Panc1 (cell line): ENCODE measurements around the gene SHKBP1. TPM values are rescaled to one million over a fixed set of nuclear protein-coding genes. Genes with fewer than 3 reads are reported as not detected.

Experiments
- ATAC-seq: fragments of 200-7000 bp; cut with Tn5 transposase; 2 replicates; pipeline ENCODE4 v1.9.1; 2020; ENCODE audit warnings: mild to moderate bottlenecking, moderate library complexity
- BruUV-seq: library from RNA; stranded (reverse); fragments of 400-500 nt; replicated peaks from 2 replicates; lab custom pipeline; 2021; lab: Mats Ljungman, UMichigan
- CTCF ChIA-PET: fragments of 300-600 bp; sonication (Branson Sonifier 250); formaldehyde crosslinking; loops from one replicate; lab custom pipeline; 2022; ENCODE audit warnings: antibody characterized with exemption; lab: Charles Lee
- POLR2A ChIA-PET: fragments of 300-600 bp; sonication (Branson Sonifier 250); formaldehyde crosslinking; loops from one replicate; lab custom pipeline; 2022; ENCODE audit warnings: antibody characterized with exemption; lab: Charles Lee
- DNase-seq: peaks from one replicate; pipeline ENCODE4 v3.0.0-alpha.2; 2010; ENCODE audit warnings: low read depth, low spot score
- H3K27ac ChIP-seq: 2 replicates; pipeline ENCODE4 v1.5.1; 2011; ENCODE audit warnings: mild to moderate bottlenecking, low read length, inconsistent platforms
- H3K27me3 ChIP-seq: fragments of 200-500 bp; sonication (Bioruptor generic); 2 replicates; pipeline ENCODE4 v1.6.0; 2014; ENCODE audit warnings: low read length, inconsistent platforms; ENCODE audit not compliant: control insufficient read depth, insufficient read depth
- H3K36me3 ChIP-seq: fragments of 200-500 bp; sonication (Bioruptor generic); 2 replicates; pipeline ENCODE4 v1.5.1; 2014; ENCODE audit warnings: inconsistent platforms, mild to moderate bottlenecking, low read length, moderate library complexity; ENCODE audit not compliant: control insufficient read depth, insufficient read depth
- H3K4me1 ChIP-seq: 2 replicates; pipeline ENCODE4 v1.5.1; 2011; ENCODE audit warnings: inconsistent platforms, mild to moderate bottlenecking, low read length, moderate library complexity; ENCODE audit not compliant: control insufficient read depth, insufficient read depth
- H3K4me3 ChIP-seq, 2 experiments: 2 replicates each; pipeline ENCODE4 v1.5.1; 2011 to 2012; ENCODE audit warnings: low read depth in 2 of 2, low read length in 2 of 2, mild to moderate bottlenecking in 2 of 2, inconsistent platforms in 1 of 2, moderate library complexity in 1 of 2
- H3K9me3 ChIP-seq: fragments of 200-500 bp; sonication (Bioruptor generic); 2 replicates; pipeline ENCODE4 v1.5.1; 2014; ENCODE audit warnings: low read depth, mild to moderate bottlenecking, inconsistent platforms, low read length, moderate library complexity; ENCODE audit not compliant: control insufficient read depth, insufficient read depth
- POLR2AphosphoS5 ChIP-seq: IDR thresholded peaks from 2 replicates; pipeline ENCODE4 v1.6.1; 2012; ENCODE audit warnings: mild to moderate bottlenecking, low read depth, low read length, moderate library complexity
- SIN3A ChIP-seq: IDR thresholded peaks from 2 replicates; pipeline ENCODE4 v1.6.1; 2012; ENCODE audit warnings: low read depth, mild to moderate bottlenecking, low read length, moderate library complexity, borderline replicate concordance; ENCODE audit not compliant: insufficient read depth
- TCF7L2 ChIP-seq: IDR thresholded peaks from 2 replicates; pipeline ENCODE4 v1.6.1; 2011; ENCODE audit warnings: mild to moderate bottlenecking, low read depth, low read length, inconsistent platforms
- in situ Hi-C: cut with HindIII; loops from 2 replicates; pipeline ENCODE4 v1.10.0; 2016; ENCODE audit warnings: low sequenced_read_pairs, low pct_unique_long_range_greater_than_20kb
- intact Hi-C: fragments of 100-400 bp; cut with micrococcal nuclease; formaldehyde crosslinking; loops from one replicate; pipeline ENCODE4 v1.10.0; 2022; ENCODE audit not compliant: unreplicated experiment
- total RNA-seq: library from RNA; stranded (reverse); gene quantifications from one replicate; pipeline ENCODE4 v1.2.1, GENCODE V29; 2021; ENCODE audit not compliant: unreplicated experiment
- TF ChIP-seq, protein P1 (sequence below): fragments of 450-650 bp; IDR thresholded peaks from 2 replicates; pipeline ENCODE4 v1.5.1; 2017; ENCODE audit warnings: mild to moderate bottlenecking
- TF ChIP-seq, protein P2 (sequence below), 2 experiments: IDR thresholded peaks; 2 replicates each; pipeline ENCODE4 v1.6.1; 2011 to 2012; ENCODE audit warnings: low read depth in 2 of 2, control low read depth in 1 of 2, low read length in 1 of 2, mild to moderate bottlenecking in 1 of 2, moderate library complexity in 1 of 2; ENCODE audit not compliant: insufficient read depth in 1 of 2

The SHKBP1 gene
- total RNA-seq, 1 experiment from 2014 or later = 55.9 TPM

DNA sequence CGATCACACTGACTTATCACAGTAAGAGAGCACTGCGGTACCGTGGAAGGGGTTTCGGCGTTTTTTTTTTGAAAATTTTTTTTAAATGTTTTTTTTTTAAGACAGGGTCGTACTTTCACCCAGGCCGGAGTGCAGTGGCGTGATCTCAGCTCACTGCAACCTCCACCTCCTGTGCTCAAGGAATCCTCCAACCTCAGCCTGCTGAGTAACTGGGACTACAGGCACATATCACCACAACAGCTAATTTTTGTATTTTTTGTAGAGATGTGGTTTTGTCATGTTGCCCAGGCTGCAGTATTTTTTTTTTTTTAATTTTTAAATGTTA, 43.5 kb downstream of the SHKBP1 start:
- TF ChIP-seq POLR2AphosphoS5 (no peak), SIN3A (no peak), TCF7L2 (no peak)
- TF ChIP-seq, protein P1, sequence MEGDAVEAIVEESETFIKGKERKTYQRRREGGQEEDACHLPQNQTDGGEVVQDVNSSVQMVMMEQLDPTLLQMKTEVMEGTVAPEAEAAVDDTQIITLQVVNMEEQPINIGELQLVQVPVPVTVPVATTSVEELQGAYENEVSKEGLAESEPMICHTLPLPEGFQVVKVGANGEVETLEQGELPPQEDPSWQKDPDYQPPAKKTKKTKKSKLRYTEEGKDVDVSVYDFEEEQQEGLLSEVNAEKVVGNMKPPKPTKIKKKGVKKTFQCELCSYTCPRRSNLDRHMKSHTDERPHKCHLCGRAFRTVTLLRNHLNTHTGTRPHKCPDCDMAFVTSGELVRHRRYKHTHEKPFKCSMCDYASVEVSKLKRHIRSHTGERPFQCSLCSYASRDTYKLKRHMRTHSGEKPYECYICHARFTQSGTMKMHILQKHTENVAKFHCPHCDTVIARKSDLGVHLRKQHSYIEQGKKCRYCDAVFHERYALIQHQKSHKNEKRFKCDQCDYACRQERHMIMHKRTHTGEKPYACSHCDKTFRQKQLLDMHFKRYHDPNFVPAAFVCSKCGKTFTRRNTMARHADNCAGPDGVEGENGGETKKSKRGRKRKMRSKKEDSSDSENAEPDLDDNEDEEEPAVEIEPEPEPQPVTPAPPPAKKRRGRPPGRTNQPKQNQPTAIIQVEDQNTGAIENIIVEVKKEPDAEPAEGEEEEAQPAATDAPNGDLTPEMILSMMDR = no peak
- TF ChIP-seq, protein P2, sequence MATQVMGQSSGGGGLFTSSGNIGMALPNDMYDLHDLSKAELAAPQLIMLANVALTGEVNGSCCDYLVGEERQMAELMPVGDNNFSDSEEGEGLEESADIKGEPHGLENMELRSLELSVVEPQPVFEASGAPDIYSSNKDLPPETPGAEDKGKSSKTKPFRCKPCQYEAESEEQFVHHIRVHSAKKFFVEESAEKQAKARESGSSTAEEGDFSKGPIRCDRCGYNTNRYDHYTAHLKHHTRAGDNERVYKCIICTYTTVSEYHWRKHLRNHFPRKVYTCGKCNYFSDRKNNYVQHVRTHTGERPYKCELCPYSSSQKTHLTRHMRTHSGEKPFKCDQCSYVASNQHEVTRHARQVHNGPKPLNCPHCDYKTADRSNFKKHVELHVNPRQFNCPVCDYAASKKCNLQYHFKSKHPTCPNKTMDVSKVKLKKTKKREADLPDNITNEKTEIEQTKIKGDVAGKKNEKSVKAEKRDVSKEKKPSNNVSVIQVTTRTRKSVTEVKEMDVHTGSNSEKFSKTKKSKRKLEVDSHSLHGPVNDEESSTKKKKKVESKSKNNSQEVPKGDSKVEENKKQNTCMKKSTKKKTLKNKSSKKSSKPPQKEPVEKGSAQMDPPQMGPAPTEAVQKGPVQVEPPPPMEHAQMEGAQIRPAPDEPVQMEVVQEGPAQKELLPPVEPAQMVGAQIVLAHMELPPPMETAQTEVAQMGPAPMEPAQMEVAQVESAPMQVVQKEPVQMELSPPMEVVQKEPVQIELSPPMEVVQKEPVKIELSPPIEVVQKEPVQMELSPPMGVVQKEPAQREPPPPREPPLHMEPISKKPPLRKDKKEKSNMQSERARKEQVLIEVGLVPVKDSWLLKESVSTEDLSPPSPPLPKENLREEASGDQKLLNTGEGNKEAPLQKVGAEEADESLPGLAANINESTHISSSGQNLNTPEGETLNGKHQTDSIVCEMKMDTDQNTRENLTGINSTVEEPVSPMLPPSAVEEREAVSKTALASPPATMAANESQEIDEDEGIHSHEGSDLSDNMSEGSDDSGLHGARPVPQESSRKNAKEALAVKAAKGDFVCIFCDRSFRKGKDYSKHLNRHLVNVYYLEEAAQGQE (IDR thresholded peaks at IDR 0.05; ENCODE audit: insufficient read depth in 1 of 2, low read depth in 2 of 2, low read length in 1 of 2) = no peak

DNA sequence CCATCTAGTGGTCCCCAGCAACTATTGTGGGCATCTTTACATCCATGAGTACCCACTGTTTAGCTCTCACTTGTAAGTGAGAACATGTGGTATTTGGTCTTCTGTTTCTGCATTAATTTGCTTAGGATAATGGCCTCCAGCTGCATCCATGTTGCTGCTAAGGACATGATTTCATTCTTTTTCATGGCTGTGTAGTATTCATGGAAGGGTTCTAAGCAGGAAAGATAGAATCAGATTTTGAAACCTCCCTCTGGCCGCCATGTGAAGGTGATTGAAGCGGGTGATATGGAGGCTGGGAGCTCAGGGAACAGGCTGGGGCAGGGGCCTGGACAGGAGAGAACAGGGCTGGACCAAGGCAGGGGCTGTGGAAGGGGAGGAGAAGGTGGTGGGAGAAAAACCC, 44.6 kb downstream of the SHKBP1 start:
- in situ Hi-C loops = no loop called here
- POLR2A ChIA-PET = no interaction called here

More for the DNA sequence above, 43.5 kb downstream of the SHKBP1 start:
- in situ Hi-C loops (no loop called here), intact Hi-C loops (no loop called here)
- H3K9me3 ChIP-seq = no peaks in the 10 kb centered on the region
- H3K4me1 ChIP-seq = no peaks in the 10 kb centered on the region
- ChIA-PET CTCF (no interaction called here), POLR2A (interaction anchor here (0.6 kb wide), 1 partner anchor 91 kb away, joined by 4 read pairs; no protein-coding TSS in a partner anchor)
- no TSS peak for BruUV-seq
- DNase-seq (no peak), ATAC-seq (no peak)
- H3K27ac ChIP-seq = no peak overlapping the region
- H3K36me3 ChIP-seq = no peaks in the 10 kb centered on the region
- H3K27me3 ChIP-seq = no peaks in the 10 kb centered on the region
- no peak overlapping the region for H3K4me3 ChIP-seq

More for the DNA sequence above, 44.6 kb downstream of the SHKBP1 start:
- H3K36me3 ChIP-seq = no peaks in the 10 kb centered on the region
- intact Hi-C loops = no loop called here
- BruUV-seq = no TSS peak
- no peaks in the 10 kb centered on the region for H3K4me1 ChIP-seq
- ATAC-seq (no peak), DNase-seq (no peak)
- no peaks in the 10 kb centered on the region for H3K9me3 ChIP-seq
- H3K4me3 ChIP-seq = no peak overlapping the region
- no peak overlapping the region for H3K27ac ChIP-seq
- TF ChIP-seq, protein P1 = no peak
- no peak for TF ChIP-seq SIN3A
- TF ChIP-seq, protein P2 (IDR thresholded peaks at IDR 0.05; ENCODE audit: insufficient read depth in 1 of 2, low read depth in 2 of 2, low read length in 1 of 2) = no peak
- no peak for TF ChIP-seq TCF7L2
- TF ChIP-seq POLR2AphosphoS5 = no peak
- CTCF ChIA-PET = no interaction called here
- H3K27me3 ChIP-seq = no peaks in the 10 kb centered on the region
